ENCODE data around the gene LCN15. TPM values are rescaled to one million over a fixed set of nuclear protein-coding genes. Genes with fewer than 3 reads are reported as not detected.

LCN15 gene
- total RNA-seq, 1 experiment from 2014 or later, result not detected

- TF ChIP-seq, protein P1, sequence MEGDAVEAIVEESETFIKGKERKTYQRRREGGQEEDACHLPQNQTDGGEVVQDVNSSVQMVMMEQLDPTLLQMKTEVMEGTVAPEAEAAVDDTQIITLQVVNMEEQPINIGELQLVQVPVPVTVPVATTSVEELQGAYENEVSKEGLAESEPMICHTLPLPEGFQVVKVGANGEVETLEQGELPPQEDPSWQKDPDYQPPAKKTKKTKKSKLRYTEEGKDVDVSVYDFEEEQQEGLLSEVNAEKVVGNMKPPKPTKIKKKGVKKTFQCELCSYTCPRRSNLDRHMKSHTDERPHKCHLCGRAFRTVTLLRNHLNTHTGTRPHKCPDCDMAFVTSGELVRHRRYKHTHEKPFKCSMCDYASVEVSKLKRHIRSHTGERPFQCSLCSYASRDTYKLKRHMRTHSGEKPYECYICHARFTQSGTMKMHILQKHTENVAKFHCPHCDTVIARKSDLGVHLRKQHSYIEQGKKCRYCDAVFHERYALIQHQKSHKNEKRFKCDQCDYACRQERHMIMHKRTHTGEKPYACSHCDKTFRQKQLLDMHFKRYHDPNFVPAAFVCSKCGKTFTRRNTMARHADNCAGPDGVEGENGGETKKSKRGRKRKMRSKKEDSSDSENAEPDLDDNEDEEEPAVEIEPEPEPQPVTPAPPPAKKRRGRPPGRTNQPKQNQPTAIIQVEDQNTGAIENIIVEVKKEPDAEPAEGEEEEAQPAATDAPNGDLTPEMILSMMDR (IDR thresholded peaks at IDR 0.05; ENCODE audit: unreplicated experiment), result peak; percentile 95
- intact Hi-C loops (cut with micrococcal nuclease), result no loop called here
- BruUV-seq (replicated peaks), result no TSS peak
- peak; percentile 84 for DNase-seq (ENCODE audit: unreplicated experiment)
- CTCF ChIA-PET, result interaction anchor here (0.6 to 1.2 kb wide), 7 partner anchors 9 to 237 kb away, joined by 3 to 5 read pairs (median 3); no protein-coding TSS in a partner anchor
- Mint-ChIP-seq H3K4me3 (ENCODE audit: unreplicated experiment) (peak overlapping the region; percentile 91), H3K27me3 (ENCODE audit: insufficient read depth, unreplicated experiment) (no peaks in the 10 kb centered on the region), H3K27ac (ENCODE audit: low read depth, unreplicated experiment) (peak overlapping the region; percentile 16), H3K4me1 (ENCODE audit: insufficient read depth, unreplicated experiment) (peaks cover 18% of the 10 kb centered on the region), H3K9me3 (ENCODE audit: unreplicated experiment) (no peaks in the 10 kb centered on the region), H3K36me3 (ENCODE audit: insufficient read depth, unreplicated experiment) (peaks cover 50% of the 10 kb centered on the region)
- POLR2A ChIA-PET, result interaction anchor here (0.7 to 5.1 kb wide), 25 partner anchors 9 to 1248 kb away, joined by 3 to 44 read pairs (median 4); partner anchors contain the start of genes LCN10, NOTCH1, TMEM141 and TRAF2
These were observed 36.2 kb downstream of the LCN15 start for GRCh38 chr9:136728080-136728547.

GRCh38 chr9:136726631-136727191, 37.6 kb downstream of the LCN15 start:
- Mint-ChIP-seq H3K4me3 (ENCODE audit: unreplicated experiment) (peak overlapping the region; percentile 91), H3K36me3 (ENCODE audit: insufficient read depth, unreplicated experiment) (peaks cover 64% of the 10 kb centered on the region), H3K9me3 (ENCODE audit: unreplicated experiment) (no peaks in the 10 kb centered on the region), H3K4me1 (ENCODE audit: insufficient read depth, unreplicated experiment) (peaks cover 18% of the 10 kb centered on the region), H3K27me3 (ENCODE audit: insufficient read depth, unreplicated experiment) (no peaks in the 10 kb centered on the region), H3K27ac (ENCODE audit: low read depth, unreplicated experiment) (peak overlapping the region; percentile 91)
- BruUV-seq (replicated peaks), result no TSS peak
- intact Hi-C loops (cut with micrococcal nuclease), result no loop called here
- TF ChIP-seq, protein P1 (IDR thresholded peaks at IDR 0.05; ENCODE audit: unreplicated experiment), result peak; percentile 33
- ChIA-PET CTCF (interaction anchor here (0.7 to 1.6 kb wide), 9 partner anchors 11 to 499 kb away, joined by 3 to 9 read pairs (median 4); no protein-coding TSS in a partner anchor), POLR2A (interaction anchor here (0.6 to 5.1 kb wide), 12 partner anchors 13 to 326 kb away, joined by 3 to 44 read pairs (median 4); partner anchors contain the start of genes NOTCH1, SNAPC4 and TMEM141)
- peak; percentile 42 for DNase-seq (ENCODE audit: unreplicated experiment)

DNA sequence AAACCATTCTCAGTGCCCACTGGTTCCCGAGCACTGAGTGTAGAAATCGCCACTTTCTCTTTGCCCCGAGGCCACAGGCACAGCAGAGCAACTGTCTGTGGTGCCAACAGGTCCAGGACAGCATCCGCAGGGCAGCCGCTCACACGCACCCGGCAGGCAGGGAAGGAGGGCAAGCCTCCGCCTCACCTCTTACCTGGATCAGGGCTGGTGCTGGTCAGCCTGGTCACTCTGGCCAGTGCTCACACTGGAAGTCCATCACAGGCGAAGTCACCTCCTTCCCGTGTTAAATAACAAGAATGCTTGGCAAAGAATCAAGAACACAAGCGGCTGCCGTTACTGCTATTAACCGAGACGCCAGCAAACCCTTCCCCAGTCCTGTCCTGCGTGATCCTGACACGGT, 38.2 kb downstream of the LCN15 start:
- CTCF ChIA-PET, result interaction anchor here (0.9 to 1.6 kb wide), 4 partner anchors 13 to 267 kb away, joined by 3 to 9 read pairs (median 4); no protein-coding TSS in a partner anchor
- H3K9me3 Mint-ChIP-seq (ENCODE audit: unreplicated experiment), result no peaks in the 10 kb centered on the region
- peaks cover 69% of the 10 kb centered on the region for H3K36me3 Mint-ChIP-seq (ENCODE audit: insufficient read depth, unreplicated experiment)
- peak overlapping the region; percentile 91 for H3K27ac Mint-ChIP-seq (ENCODE audit: low read depth, unreplicated experiment)
- no peaks in the 10 kb centered on the region for H3K27me3 Mint-ChIP-seq (ENCODE audit: insufficient read depth, unreplicated experiment)
- POLR2A ChIA-PET, result interaction anchor here (1.1 to 5.1 kb wide), 5 partner anchors 12 to 241 kb away, joined by 3 to 44 read pairs (median 4); partner anchors contain the start of gene NOTCH1
- no TSS peak for BruUV-seq (replicated peaks)
- peak overlapping the region; percentile 91 for H3K4me3 Mint-ChIP-seq (ENCODE audit: unreplicated experiment)
- peak; percentile 27 for DNase-seq (ENCODE audit: unreplicated experiment)
- intact Hi-C loops (cut with micrococcal nuclease), result no loop called here
- TF ChIP-seq, protein P1 (IDR thresholded peaks at IDR 0.05; ENCODE audit: unreplicated experiment), result no peak
- H3K4me1 Mint-ChIP-seq (ENCODE audit: insufficient read depth, unreplicated experiment), result peaks cover 22% of the 10 kb centered on the region

GRCh38 chr9:136725612-136726011, 38.7 kb downstream of the LCN15 start:
- H3K4me3 Mint-ChIP-seq (ENCODE audit: unreplicated experiment), result peak overlapping the region; percentile 91
- CTCF ChIA-PET, result interaction anchor here (0.6 to 1.0 kb wide), 6 partner anchors 12 to 332 kb away, joined by 3 to 4 read pairs (median 3); no protein-coding TSS in a partner anchor
- peak; percentile 46 for DNase-seq (ENCODE audit: unreplicated experiment)
- POLR2A ChIA-PET, result interaction anchor here (0.7 to 5.1 kb wide), 4 partner anchors 12 to 240 kb away, joined by 3 to 44 read pairs (median 4); no protein-coding TSS in a partner anchor
- H3K9me3 Mint-ChIP-seq (ENCODE audit: unreplicated experiment), result no peaks in the 10 kb centered on the region
- no peak overlapping the region for H3K27ac Mint-ChIP-seq (ENCODE audit: low read depth, unreplicated experiment)
- peaks cover 25% of the 10 kb centered on the region for H3K4me1 Mint-ChIP-seq (ENCODE audit: insufficient read depth, unreplicated experiment)
- TF ChIP-seq, protein P1 (IDR thresholded peaks at IDR 0.05; ENCODE audit: unreplicated experiment), result no peak
- no TSS peak for BruUV-seq (replicated peaks)
- no peaks in the 10 kb centered on the region for H3K27me3 Mint-ChIP-seq (ENCODE audit: insufficient read depth, unreplicated experiment)
- peaks cover 74% of the 10 kb centered on the region for H3K36me3 Mint-ChIP-seq (ENCODE audit: insufficient read depth, unreplicated experiment)
- intact Hi-C loops (cut with micrococcal nuclease), result no loop called here

Measured in MCF 10A (cell line).